K562 (cell line): ENCODE measurements around the gene CIAO3. TPM values are rescaled to one million over a fixed set of nuclear protein-coding genes. Genes with fewer than 3 reads are reported as not detected.

ENCODE experiments used
- ARID4B ChIP-seq: sonication (generic); formaldehyde crosslinking; IDR thresholded peaks from 2 replicates; pipeline ENCODE4 v1.8.0; 2022; ENCODE audit warnings: mild to moderate bottlenecking, missing genetic modification reagents
- HDAC1 ChIP-seq, 2 experiments: fragments of 450-650 bp; IDR thresholded peaks; 2 replicates each; pipeline ENCODE4 v1.6.1; 2016 to 2017; ENCODE audit warnings: inconsistent platforms in 1 of 2, mild to moderate bottlenecking in 1 of 2, moderate library complexity in 1 of 2
- HMGXB4 ChIP-seq: sonication (generic); formaldehyde crosslinking; IDR thresholded peaks from 2 replicates; pipeline ENCODE4 v1.8.1; 2023; ENCODE audit warnings: mild to moderate bottlenecking, missing genetic modification reagents
- HNRNPK ChIP-seq: fragments of 200-400 bp; formaldehyde crosslinking; IDR thresholded peaks from one replicate; pipeline ENCODE4 v1.6.1; 2018; ENCODE audit warnings: mild to moderate bottlenecking, low read depth, low read length; ENCODE audit not compliant: poor library complexity, severe bottlenecking
- MBD2 ChIP-seq: sonication (generic); IDR thresholded peaks from 2 replicates; pipeline ENCODE4 v1.6.1; 2016; ENCODE audit warnings: low read depth, borderline replicate concordance
- RB1 ChIP-seq: fragments of 450-650 bp; IDR thresholded peaks from 2 replicates; pipeline ENCODE4 v1.6.1; 2017; ENCODE audit warnings: low read depth, mild to moderate bottlenecking
- RBBP5 ChIP-seq: fragments of 200-600 bp; sonication (generic); IDR thresholded peaks from 2 replicates; pipeline ENCODE4 v1.6.1; 2012; ENCODE audit warnings: borderline replicate concordance, mild to moderate bottlenecking, low read length, control low read depth, inconsistent platforms; ENCODE audit not compliant: insufficient read depth, poor library complexity, severe bottlenecking
- ZBTB1 ChIP-seq: sonication (generic); formaldehyde crosslinking; IDR thresholded peaks from 2 replicates; pipeline ENCODE4 v1.8.1; 2023; ENCODE audit warnings: missing genetic modification reagents, low read depth, mild to moderate bottlenecking, borderline replicate concordance
- ZBTB40 ChIP-seq, 2 experiments: fragments of 450-650 bp in 1 of 2; sonication (generic) in 1 of 2; formaldehyde crosslinking in 1 of 2; IDR thresholded peaks; 2 replicates each; pipeline versions ENCODE4 v1.7.1 to v1.9.0; 2016 to 2022; ENCODE audit warnings: inconsistent platforms in 1 of 2, mild to moderate bottlenecking in 1 of 2, missing genetic modification reagents in 1 of 2
- ZNF232 ChIP-seq: sonication (generic); formaldehyde crosslinking; IDR thresholded peaks from 2 replicates; pipeline ENCODE4 v1.8.0; 2022; ENCODE audit warnings: mild to moderate bottlenecking, missing genetic modification reagents
- polyA plus RNA-seq, 8 experiments: library from polyadenylated mRNA; depleted of rRNA in 4 of 8; stranded (reverse) in 5 of 8; unstranded in 3 of 8; fragments of >200 nt; fragmentation: Nextera tagmentation in 2 of 8; fragmentation: Illumina TruSeq in 1 of 8; extraction: Ambion mirVana in 2 of 8; extraction: Trizol in 1 of 8; gene quantifications; 2 replicates each; pipeline versions ENCODE4 v1.2.1 to v1.2.3, GENCODE V29; 2011 to 2014; ENCODE audit warnings: inconsistent platforms in 1 of 8, missing spikeins in 1 of 8
- total RNA-seq, 7 experiments: library from RNA; depleted of rRNA in 6 of 7; stranded (reverse); fragments of >200 nt in 6 of 7; fragmentation: Illumina TruSeq in 2 of 7; extraction: Trizol in 2 of 7; gene quantifications; 2 replicates each; pipeline versions ENCODE4 v1.2.1 to v1.2.3, GENCODE V29; 2011 to 2021; ENCODE audit warnings: low replicate concordance in 1 of 7

Gene CIAO3
- total and polyA plus RNA-seq, 9 of the 15 experiments (the other 6 are each of a cell fraction or from before 2014, with no cell fraction given): 2.2 to 35.6 (median 18.7) TPM

- no peak for TF ChIP-seq MBD2
- TF ChIP-seq RBBP5: peak; percentile 61
- peak; percentile 52; the same call in 1 of the 2 replicates for TF ChIP-seq ZBTB1 (CRISPR knock-in tag)
- peak; percentile 92 for TF ChIP-seq ZNF232 (CRISPR knock-in tag)
- TF ChIP-seq ZBTB40 (IDR thresholded peaks at IDR 0.05): 0 out of 2 replicates have a peak, but pooled peaks have one; percentile 42
- TF ChIP-seq ZBTB40 (CRISPR knock-in tag; IDR thresholded peaks at IDR 0.05): peak; percentile 68
- peak; percentile 91; the same call in 1 of the 2 replicates for TF ChIP-seq HMGXB4
- TF ChIP-seq HNRNPK: no peak
- TF ChIP-seq RB1: 0 out of 2 replicates have a peak, but pooled peaks have one; percentile 18
- TF ChIP-seq ARID4B (CRISPR knock-in tag): peak; percentile 86; the same call in 1 of the 2 replicates
- TF ChIP-seq HDAC1 (IDR thresholded peaks at IDR 0.05): peak in 1 of 2 experiments; percentile 86; a peak in 2 of 4 replicates
Observed at GRCh38 chr16:695355-696089, 45.3 kb downstream of the CIAO3 start (continued).
